ENCODE data around the gene SH3BGRL3.
"Not testable (repeated sequence)": the region's sequence is repeated elsewhere in the genome, so short reads cannot be mapped to it uniquely, and the experiment has no call there.

GRCh38 chr1:26307966-26308899 lies 28.3 kb downstream of the SH3BGRL3 start:
- TF ChIP-seq CTCF (IDR thresholded peaks at IDR 0.05); POLR2AphosphoS5 (IDR thresholded peaks at IDR 0.05); POLR2A (IDR thresholded peaks at IDR 0.05; ENCODE audit: low read depth): not testable (repeated sequence)

Measured in esophagus muscularis mucosa (tissue), 3 donors.